ENCODE measurements around the gene GRK5.

Gene GRK5

DNA sequence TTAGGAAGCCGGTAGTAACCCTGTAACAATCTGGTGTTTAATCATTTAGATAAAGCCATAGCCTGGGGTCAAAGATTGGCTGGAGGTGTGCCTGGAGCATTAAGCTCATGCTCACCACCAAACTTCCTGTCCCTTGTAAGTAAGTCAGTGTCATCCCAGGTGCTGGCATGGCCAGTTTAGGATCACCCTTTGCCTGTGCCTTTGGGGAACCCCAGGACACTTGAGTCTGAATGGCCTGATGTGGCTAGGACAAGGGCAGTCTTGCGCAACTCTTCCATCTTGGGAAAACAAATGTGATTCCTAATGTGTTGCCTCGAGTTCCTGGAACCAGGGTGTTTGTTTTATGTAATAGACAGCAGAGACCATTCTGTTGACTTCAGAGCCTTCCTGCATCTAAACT, 154.8 kb downstream of the GRK5 start:
- no peak for TF ChIP-seq ZFX (IDR thresholded peaks at IDR 0.05; ENCODE audit: borderline replicate concordance)
- TF ChIP-seq, protein P1, sequence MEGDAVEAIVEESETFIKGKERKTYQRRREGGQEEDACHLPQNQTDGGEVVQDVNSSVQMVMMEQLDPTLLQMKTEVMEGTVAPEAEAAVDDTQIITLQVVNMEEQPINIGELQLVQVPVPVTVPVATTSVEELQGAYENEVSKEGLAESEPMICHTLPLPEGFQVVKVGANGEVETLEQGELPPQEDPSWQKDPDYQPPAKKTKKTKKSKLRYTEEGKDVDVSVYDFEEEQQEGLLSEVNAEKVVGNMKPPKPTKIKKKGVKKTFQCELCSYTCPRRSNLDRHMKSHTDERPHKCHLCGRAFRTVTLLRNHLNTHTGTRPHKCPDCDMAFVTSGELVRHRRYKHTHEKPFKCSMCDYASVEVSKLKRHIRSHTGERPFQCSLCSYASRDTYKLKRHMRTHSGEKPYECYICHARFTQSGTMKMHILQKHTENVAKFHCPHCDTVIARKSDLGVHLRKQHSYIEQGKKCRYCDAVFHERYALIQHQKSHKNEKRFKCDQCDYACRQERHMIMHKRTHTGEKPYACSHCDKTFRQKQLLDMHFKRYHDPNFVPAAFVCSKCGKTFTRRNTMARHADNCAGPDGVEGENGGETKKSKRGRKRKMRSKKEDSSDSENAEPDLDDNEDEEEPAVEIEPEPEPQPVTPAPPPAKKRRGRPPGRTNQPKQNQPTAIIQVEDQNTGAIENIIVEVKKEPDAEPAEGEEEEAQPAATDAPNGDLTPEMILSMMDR (IDR thresholded peaks at IDR 0.05), result no peak
- no peak overlapping the region for H3K27ac ChIP-seq

DNA sequence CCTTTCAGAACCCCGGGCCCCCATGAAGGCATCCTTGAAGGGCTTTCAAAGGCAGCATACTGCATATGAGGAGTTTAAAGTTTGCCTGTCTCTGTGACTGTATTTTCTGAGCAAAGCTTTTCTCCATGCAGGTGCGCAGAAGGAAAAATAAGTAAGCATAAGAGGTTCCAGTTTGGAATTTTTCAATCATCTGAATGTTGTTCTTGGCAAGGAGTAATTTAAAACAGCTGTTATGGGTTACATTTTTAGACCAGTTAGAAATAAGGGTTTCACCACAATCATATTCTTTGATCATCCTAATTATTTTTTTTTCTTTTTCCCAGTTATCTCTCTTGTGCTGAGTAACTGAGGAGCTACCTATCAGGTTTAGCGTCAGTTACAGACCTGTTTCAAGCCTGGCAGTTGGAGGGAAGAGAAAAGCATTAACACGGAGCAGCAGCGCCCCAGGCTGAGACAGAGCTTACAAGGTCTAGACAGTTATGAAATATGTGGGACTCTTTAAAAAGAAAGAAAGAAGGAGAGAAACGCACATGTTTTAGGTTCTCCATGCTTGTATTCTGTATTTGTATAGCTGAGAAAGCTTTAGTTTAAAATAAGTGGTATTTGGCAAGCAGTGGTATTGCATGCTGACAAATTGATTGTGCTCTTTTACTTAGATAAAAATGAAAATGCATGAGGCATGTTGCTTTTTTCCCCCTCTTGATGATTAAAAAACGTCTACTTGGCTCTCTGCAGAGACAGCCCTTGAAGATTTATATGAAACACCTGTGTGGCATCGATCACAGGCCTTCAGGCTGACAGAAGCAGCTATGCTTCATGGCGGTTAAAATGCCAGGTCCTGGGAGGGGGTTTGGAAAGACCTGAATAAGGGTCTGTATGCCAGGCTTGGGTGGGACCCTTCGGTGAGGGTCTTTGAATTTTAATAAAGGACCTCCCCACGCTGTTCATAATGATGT, 157.6 kb downstream of the GRK5 start:
- no peak for TF ChIP-seq ZFX (IDR thresholded peaks at IDR 0.05; ENCODE audit: borderline replicate concordance)
- TF ChIP-seq, protein P1 (IDR thresholded peaks at IDR 0.05), result no peak
- no peak overlapping the region for H3K27ac ChIP-seq

DNA sequence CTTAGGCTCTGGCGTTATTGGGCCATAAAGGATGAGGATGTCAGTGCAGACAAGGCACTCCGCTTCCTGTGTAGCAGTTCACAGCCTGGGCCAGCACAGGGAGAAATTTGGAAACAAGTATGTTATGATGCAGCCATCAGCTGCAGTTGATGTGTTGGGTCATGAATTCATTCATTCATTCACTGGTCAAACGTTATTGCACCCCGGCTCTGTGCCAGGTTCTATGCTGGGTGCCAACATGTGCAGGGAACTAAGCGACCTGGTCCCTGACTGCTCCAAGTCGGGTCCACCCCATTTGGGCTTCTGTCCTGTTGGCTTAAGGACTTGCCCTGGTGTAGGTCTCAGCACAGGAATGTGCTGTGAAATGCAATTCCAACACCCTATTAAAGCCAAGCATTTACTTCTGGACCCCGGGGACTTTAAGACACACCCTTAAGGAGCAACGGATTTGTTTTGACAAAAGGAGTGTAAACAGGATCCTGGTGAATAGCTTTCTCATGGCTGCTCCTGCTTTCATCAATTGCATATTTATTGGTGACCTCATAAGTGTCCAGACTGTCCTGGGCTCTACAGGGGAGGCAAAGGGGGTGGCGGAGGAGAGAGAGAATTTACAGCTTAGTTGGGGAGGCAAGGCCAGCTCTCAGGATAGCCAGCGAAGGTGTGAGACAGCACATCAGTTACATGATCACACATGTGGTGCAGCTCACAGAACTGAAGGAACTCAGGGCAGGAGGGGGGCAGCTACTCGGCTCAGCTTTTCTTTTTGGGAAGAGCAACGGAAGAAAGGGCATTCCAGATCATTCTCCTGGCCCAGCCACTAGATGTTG, 158.6 kb downstream of the GRK5 start:
- H3K27ac ChIP-seq, result no peak overlapping the region

DNA sequence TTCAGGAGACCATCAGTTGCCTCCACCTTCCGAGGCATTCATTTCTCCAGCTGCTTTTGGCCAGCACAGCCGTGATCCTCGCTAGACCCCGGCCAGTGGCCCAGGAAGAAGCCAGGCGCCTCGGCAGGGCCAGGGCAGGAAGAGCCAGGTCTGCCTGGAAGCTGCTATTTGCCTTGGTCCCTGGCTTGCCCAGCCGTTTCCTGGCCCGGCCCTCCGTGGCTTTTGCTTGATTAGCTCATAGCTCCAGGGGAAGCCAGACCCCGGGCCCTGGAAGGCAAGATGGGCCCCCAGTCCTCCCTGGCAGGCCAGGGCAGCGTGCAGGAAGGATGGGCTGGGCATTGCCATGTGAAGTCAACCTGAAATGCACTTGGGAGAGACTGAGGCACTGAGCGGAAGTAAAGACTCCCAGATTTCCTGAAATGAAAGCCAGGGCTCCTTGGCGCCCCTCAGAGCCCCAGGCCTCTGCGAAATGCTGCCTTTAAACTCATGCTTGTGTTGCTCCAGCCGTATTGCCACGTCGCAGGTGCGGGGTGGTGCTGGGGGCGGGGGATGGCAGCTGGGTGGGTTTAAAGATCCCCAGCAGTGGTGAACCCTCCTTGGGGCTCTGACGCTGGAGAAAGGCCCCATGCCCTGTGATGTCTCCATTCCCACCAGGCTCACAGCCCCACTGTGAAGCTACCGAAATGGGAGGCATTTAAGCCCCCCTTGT, 160.6 kb downstream of the GRK5 start:
- TF ChIP-seq, protein P1 (IDR thresholded peaks at IDR 0.05), result no peak
- no peak for TF ChIP-seq ZFX (IDR thresholded peaks at IDR 0.05; ENCODE audit: borderline replicate concordance)
- no peak overlapping the region for H3K27ac ChIP-seq

More for the DNA sequence above, 158.6 kb downstream of the GRK5 start:
- TF ChIP-seq, protein P1 (IDR thresholded peaks at IDR 0.05), result no peak
- no peak for TF ChIP-seq ZFX (IDR thresholded peaks at IDR 0.05; ENCODE audit: borderline replicate concordance)

DNA sequence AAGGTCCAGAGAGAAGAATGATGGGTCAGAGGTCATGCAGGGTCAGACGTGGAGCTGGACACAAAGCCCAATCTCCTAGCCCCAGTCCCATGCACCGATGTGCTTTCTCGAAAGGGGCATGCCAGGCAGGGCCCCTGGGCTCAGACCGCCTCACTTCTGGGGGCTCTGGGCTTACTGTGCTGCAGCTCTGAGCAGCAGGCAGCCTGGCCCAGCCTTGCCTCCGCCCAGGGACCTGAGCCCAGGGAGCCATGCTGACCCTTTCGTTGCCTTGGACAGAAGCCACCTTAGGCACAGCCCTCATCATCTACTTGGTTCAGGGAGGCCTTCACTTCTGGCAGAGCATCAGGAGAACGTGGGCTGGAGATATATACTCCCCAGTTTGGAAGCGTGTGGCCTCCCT, 161.2 kb downstream of the GRK5 start:
- TF ChIP-seq, protein P1 (IDR thresholded peaks at IDR 0.05), result no peak
- no peak for TF ChIP-seq ZFX (IDR thresholded peaks at IDR 0.05; ENCODE audit: borderline replicate concordance)
- no peak overlapping the region for H3K27ac ChIP-seq

DNA sequence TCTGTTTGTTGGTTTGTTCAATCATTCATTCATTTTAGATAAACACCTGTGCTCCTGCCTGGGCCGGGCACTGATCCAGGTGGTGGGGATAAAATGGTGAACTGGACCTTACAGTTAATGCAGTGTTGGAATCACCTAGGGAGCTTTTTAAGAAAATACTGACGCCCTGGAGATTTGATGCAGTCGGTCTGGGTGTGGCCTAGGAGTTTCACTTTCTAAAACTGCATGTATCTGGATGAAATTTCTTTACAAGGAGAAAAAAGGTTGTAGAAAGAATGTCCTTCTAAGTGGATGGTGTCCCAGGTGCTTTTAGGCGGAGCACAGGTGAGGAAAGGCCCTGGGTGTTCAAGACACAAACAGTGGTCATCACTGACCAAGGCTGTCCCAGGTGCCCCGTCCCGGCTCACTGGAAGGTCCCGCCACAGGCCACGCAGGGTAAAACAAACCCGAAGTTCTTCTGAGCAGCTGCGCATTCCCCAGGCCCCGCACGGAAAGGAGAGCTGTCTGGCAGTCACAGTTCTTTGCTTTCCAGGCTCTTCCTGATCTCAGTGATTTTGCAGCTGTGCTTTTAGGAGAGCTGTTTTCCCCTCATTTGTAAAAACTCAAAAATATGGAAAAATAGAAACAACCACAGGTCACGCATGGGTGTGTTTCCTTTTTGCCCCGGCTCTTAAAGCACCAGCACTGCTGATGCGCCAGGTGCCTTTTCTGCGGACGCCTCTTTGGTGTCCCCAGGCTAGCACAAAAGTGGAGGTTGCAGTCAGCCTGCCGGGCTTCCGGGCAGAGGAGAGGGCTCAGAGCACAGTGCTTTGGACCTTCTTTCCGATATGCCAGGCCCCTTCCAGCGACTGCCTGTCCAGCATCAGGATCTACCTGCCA, 161.9 kb downstream of the GRK5 start:
- no peak overlapping the region for H3K27ac ChIP-seq
- TF ChIP-seq, protein P1 (IDR thresholded peaks at IDR 0.05), result no peak
- TF ChIP-seq ZFX (IDR thresholded peaks at IDR 0.05; ENCODE audit: borderline replicate concordance), result no peak
